HCT116 (cell line): ENCODE results near the gene IFRD1. TPM values are rescaled to one million over a fixed set of nuclear protein-coding genes. Genes with fewer than 3 reads are reported as not detected.

ENCODE experiments used
- ATAC-seq: fragments of 200-7000 bp; cut with Tn5 transposase; 2 replicates; pipeline ENCODE4 v1.9.1; 2020; ENCODE audit warnings: mild to moderate bottlenecking, moderate library complexity
- BruUV-seq: library from RNA; stranded (reverse); fragments of 400-500 nt; replicated peaks from 2 replicates; lab custom pipeline; 2021; lab: Mats Ljungman, UMichigan
- CTCF ChIA-PET: fragments of 300-600 bp; sonication (Branson Sonifier 250); formaldehyde crosslinking; loops from one replicate; lab custom pipeline; 2021; ENCODE audit warnings: antibody characterized with exemption; lab: Charles Lee
- POLR2A ChIA-PET: fragments of 300-600, 350-600 bp; sonication (Branson Sonifier 250); formaldehyde crosslinking; loops from one replicate; lab custom pipeline; 2021; ENCODE audit warnings: antibody characterized with exemption; lab: Charles Lee
- RAD21 ChIA-PET, 2 experiments: fragments of 300-600 bp; sonication (Branson Sonifier 250); formaldehyde crosslinking; loops; one replicate each; lab custom pipeline; 2023; ENCODE audit warnings: low total read pairs in 2 of 2; ENCODE audit not compliant: uncharacterized antibody in 2 of 2, unreplicated experiment in 2 of 2, low non-redundant PET in 1 of 2; lab: Charles Lee
- DNase-seq: peaks from one replicate; pipeline ENCODE4 v3.0.0-alpha.2; 2010; ENCODE audit warnings: low read depth, low spot score
- H2AFZ ChIP-seq: fragments of 200-600 bp; shearing (Covaris generic), sonication (generic); 2 replicates; pipeline ENCODE4 v1.6.1; 2017; ENCODE audit warnings: low read depth, mixed run types, mixed read lengths, antibody characterized with exemption, low read length; ENCODE audit not compliant: poor library complexity, severe bottlenecking
- H3K27ac ChIP-seq: 2 replicates; pipeline ENCODE4 v1.5.1; 2012; ENCODE audit warnings: low read depth, low read length
- H3K27me3 ChIP-seq: fragments of 200-600 bp; sonication (generic); 2 replicates; pipeline ENCODE4 v1.6.1; 2016; ENCODE audit warnings: mixed run types, low read length, mixed read lengths; ENCODE audit not compliant: insufficient read depth
- H3K36me3 ChIP-seq, 2 experiments: fragments of 200-500 bp in 1 of 2; fragments of 200-600 bp in 1 of 2; sonication (Bioruptor generic) in 1 of 2; sonication (generic) in 1 of 2; 2 replicates each; pipeline versions ENCODE4 v1.5.1 to v1.6.1; 2014 to 2016; ENCODE audit warnings: low read length in 2 of 2, inconsistent platforms in 1 of 2, mixed read lengths in 1 of 2, mixed run types in 1 of 2; ENCODE audit not compliant: insufficient read depth in 2 of 2, control insufficient read depth in 1 of 2
- H3K4me1 ChIP-seq, 2 experiments: fragments of 200-600 bp in 1 of 2; sonication (generic) in 1 of 2; 2 replicates each; pipeline versions ENCODE4 v1.5.1 to v1.6.1; 2012 to 2017; ENCODE audit warnings: low read length in 2 of 2, inconsistent platforms in 1 of 2, mild to moderate bottlenecking in 1 of 2, mixed read lengths in 1 of 2, mixed run types in 1 of 2, moderate library complexity in 1 of 2; ENCODE audit not compliant: insufficient read depth in 2 of 2, control insufficient read depth in 1 of 2
- H3K4me2 ChIP-seq: fragments of 200-600 bp; sonication (generic); 2 replicates; pipeline ENCODE4 v1.6.1; 2017; ENCODE audit warnings: mixed run types, low read length, mixed read lengths
- H3K4me3 ChIP-seq, 2 experiments: fragments of 200-600 bp in 1 of 2; sonication (generic) in 1 of 2; replicated peaks in 1 of 2; 2 replicates each; pipeline ENCODE4 v1.5.1; 2011 to 2016; ENCODE audit warnings: low read length in 2 of 2, control low read depth in 1 of 2, low read depth in 1 of 2, mild to moderate bottlenecking in 1 of 2, mixed read lengths in 1 of 2, mixed run types in 1 of 2
- H3K79me2 ChIP-seq: fragments of 200-600 bp; sonication (generic); 2 replicates; pipeline ENCODE4 v1.6.1; 2017; ENCODE audit warnings: mild to moderate bottlenecking, mixed run types, low read length, moderate library complexity, mixed read lengths; ENCODE audit not compliant: insufficient read depth
- H3K9ac ChIP-seq: fragments of 200-600 bp; sonication (generic); 2 replicates; pipeline ENCODE4 v1.6.1; 2016; ENCODE audit warnings: low read length, mixed read lengths
- H3K9me2 ChIP-seq: fragments of 200-600 bp; sonication (generic), shearing (Covaris generic); 2 replicates; pipeline ENCODE4 v1.6.1; 2017; ENCODE audit warnings: mixed run types, mild to moderate bottlenecking, moderate library complexity; ENCODE audit not compliant: insufficient read depth
- H3K9me3 ChIP-seq, 2 experiments: fragments of 200-500 bp in 1 of 2; fragments of 200-600 bp in 1 of 2; sonication (Bioruptor generic) in 1 of 2; sonication (generic) in 1 of 2; 2 replicates each; pipeline ENCODE4 v1.6.1; 2014 to 2017; ENCODE audit warnings: low read length in 2 of 2, mixed read lengths in 2 of 2, inconsistent platforms in 1 of 2, low read depth in 1 of 2, mild to moderate bottlenecking in 1 of 2, mixed run types in 1 of 2, moderate library complexity in 1 of 2; ENCODE audit not compliant: control insufficient read depth in 1 of 2, insufficient read depth in 1 of 2
- H4K20me1 ChIP-seq: fragments of 200-600 bp; sonication (generic), shearing (Covaris generic); 2 replicates; pipeline ENCODE4 v1.6.1; 2017; ENCODE audit warnings: mixed run types, mild to moderate bottlenecking, moderate library complexity; ENCODE audit not compliant: insufficient read depth
- MAX ChIP-seq: IDR thresholded peaks from 2 replicates; pipeline ENCODE4 v1.6.1; 2012
- SP1 ChIP-seq: IDR thresholded peaks from 2 replicates; pipeline ENCODE4 v1.6.1; 2012; ENCODE audit warnings: low read depth
- ZBTB33 ChIP-seq: IDR thresholded peaks from 2 replicates; pipeline ENCODE4 v1.6.1; 2011; ENCODE audit warnings: mild to moderate bottlenecking, low read length, moderate library complexity; ENCODE audit not compliant: insufficient replicate concordance; ENCODE audit errors: extremely low read depth
- intact Hi-C: fragments of 100-400 bp; cut with micrococcal nuclease; formaldehyde crosslinking; loops from 2 replicates; pipeline ENCODE4 v1.10.0; 2022
- total RNA-seq: library from RNA; stranded (reverse); gene quantifications from one replicate; pipeline ENCODE4 v1.2.1, GENCODE V29; 2021; ENCODE audit not compliant: unreplicated experiment

The IFRD1 gene
- total RNA-seq, 1 experiment from 2014 or later: 43.6 TPM

GRCh38 chr7:112501801-112502503 is 51.7 kb downstream of the IFRD1 start (continued):
- no peak for TF ChIP-seq MAX
- no peak for TF ChIP-seq ZBTB33

- Histone ChIP-seq H3K27ac (no peak overlapping the region), H2AFZ (no peak overlapping the region), H3K4me3 (no peak overlapping the region), H3K4me2 (no peak overlapping the region), H3K4me1 (no peaks in the 10 kb centered on the region), H3K9me2 (no peaks in the 10 kb centered on the region; the same call in 1 of the 2 replicates), H4K20me1 (no peaks in the 10 kb centered on the region), H3K9me3 (no peaks in the 10 kb centered on the region), H3K36me3 (no peaks in the 10 kb centered on the region), H3K27me3 (no peaks in the 10 kb centered on the region), H3K9ac (no peak overlapping the region), H3K79me2 (no peaks in the 10 kb centered on the region)
- ChIA-PET CTCF (no interaction called here), RAD21 (no interaction called here), POLR2A (no interaction called here)
- intact Hi-C loops: no loop called here
- no peak for TF ChIP-seq ZBTB33
- no peak for TF ChIP-seq SP1
- ATAC-seq (no peak), DNase-seq (no peak)
- no TSS peak for BruUV-seq
Observed at GRCh38 chr7:112502700-112503099, 52.4 kb downstream of the IFRD1 start.
